GM19239 (cell line): ENCODE measurements around the gene WDR93.

ENCODE experiments used
- DNase-seq: peaks from one replicate; pipeline ENCODE4 v3.0.0; 2011; ENCODE audit warnings: low spot score; ENCODE audit not compliant: insufficient read length
- FAIRE-seq: peaks from 2 replicates; lab custom pipeline; 2011; peaks lifted over from hg19 to GRCh38; lab: Jason Lieb, UNC

Gene WDR93

GRCh38 chr15:89690276-89691218, at the start of gene WDR93, which contains the start of gene PEX11A:
WDR93 (plus strand) TSS chr15:89690811; CDS start chr15:89701747, 10,936 bp downstream.
PEX11A (minus strand) TSS chr15:89690754; CDS start chr15:89690632, 122 bp downstream.
- FAIRE-seq (peak; percentile 87), DNase-seq (peak; percentile 63)

- DNase-seq (no peak), FAIRE-seq (no peak)
These were observed 49.6 kb upstream of the WDR93 start for GRCh38 chr15:89641053-89641452.

- DNase-seq (no peak), FAIRE-seq (no peak)
These were observed 48.5 kb upstream of the WDR93 start for GRCh38 chr15:89642106-89642505.

GRCh38 chr15:89645680-89646079, 44.9 kb upstream of the WDR93 start:
- DNase-seq (no peak), FAIRE-seq (no peak)

- DNase-seq (no peak), FAIRE-seq (no peak)
These were observed 44.0 kb upstream of the WDR93 start for GRCh38 chr15:89646416-89647141.

GRCh38 chr15:89647191-89647851, 43.3 kb upstream of the WDR93 start:
- peak; percentile 78 for FAIRE-seq
- DNase-seq, result peak; percentile 90

GRCh38 chr15:89648106-89649012, 42.3 kb upstream of the WDR93 start:
- FAIRE-seq, result no peak

GRCh38 chr15:89649013-89649625, 41.5 kb upstream of the WDR93 start:
- no peak for FAIRE-seq
- no peak for DNase-seq

More at GRCh38 chr15:89648106-89649012, 42.3 kb upstream of the WDR93 start:
- no peak for DNase-seq

- no peak for FAIRE-seq
- no peak for DNase-seq
These were observed 40.9 kb upstream of the WDR93 start for GRCh38 chr15:89649716-89650115.

- DNase-seq, result no peak
These were observed 38.5 kb upstream of the WDR93 start for GRCh38 chr15:89652131-89652530.

GRCh38 chr15:89652666-89653065, 37.9 kb upstream of the WDR93 start:
- FAIRE-seq (no peak), DNase-seq (no peak)

More at GRCh38 chr15:89652131-89652530, 38.5 kb upstream of the WDR93 start:
- FAIRE-seq, result no peak

- DNase-seq, result no peak
- FAIRE-seq, result no peak
These were observed 37.0 kb upstream of the WDR93 start for GRCh38 chr15:89653578-89653977.

- FAIRE-seq (no peak), DNase-seq (no peak)
These were observed 36.3 kb upstream of the WDR93 start for GRCh38 chr15:89654301-89654761.

GRCh38 chr15:89654847-89655805, 35.5 kb upstream of the WDR93 start, which contains the start of gene KIF7:
KIF7 (minus strand) TSS chr15:89655467; CDS start chr15:89652930, 2,537 bp downstream.
- no peak for DNase-seq
- no peak for FAIRE-seq

- DNase-seq, result no peak
- FAIRE-seq, result no peak
These were observed 34.3 kb upstream of the WDR93 start for GRCh38 chr15:89656116-89656815.

- DNase-seq, result no peak
- FAIRE-seq, result no peak
These were observed 32.9 kb upstream of the WDR93 start for GRCh38 chr15:89657686-89658200.

- FAIRE-seq (no peak), DNase-seq (no peak)
These were observed 31.3 kb upstream of the WDR93 start for GRCh38 chr15:89659295-89659694.
